Hepatocyte (in vitro differentiated cells): ENCODE measurements around the gene BIN2. TPM values are rescaled to one million over a fixed set of nuclear protein-coding genes. Genes with fewer than 3 reads are reported as not detected.
"Not testable (repeated sequence)": the region's sequence is repeated elsewhere in the genome, so short reads cannot be mapped to it uniquely, and the experiment has no call there.

Experiments
- DNase-seq: peaks from one replicate; pipeline ENCODE4 v3.0.0-alpha.2; 2016; ENCODE audit warnings: low spot score
- H2AFZ ChIP-seq: fragments of 200-600 bp; sonication (generic); 2 replicates; pipeline ENCODE4 v1.6.0; 2016; ENCODE audit warnings: antibody characterized with exemption, mild to moderate bottlenecking
- H3K27ac ChIP-seq: fragments of 200-600 bp; sonication (generic); 2 replicates; pipeline ENCODE4 v1.5.1; 2016; ENCODE audit warnings: mild to moderate bottlenecking
- H3K27me3 ChIP-seq: fragments of 200-600 bp; sonication (generic); 2 replicates; pipeline ENCODE4 v1.6.1; 2016
- H3K36me3 ChIP-seq: fragments of 200-600 bp; sonication (generic); replicated peaks from 2 replicates; pipeline ENCODE4 v1.5.1; 2016; ENCODE audit warnings: low read depth; ENCODE audit not compliant: insufficient read depth
- H3K4me1 ChIP-seq: fragments of 200-600 bp; sonication (generic); 2 replicates; pipeline ENCODE4 v1.5.1; 2016; ENCODE audit warnings: mild to moderate bottlenecking, moderate library complexity; ENCODE audit not compliant: insufficient read depth
- H3K4me2 ChIP-seq: fragments of 200-600 bp; sonication (generic); 2 replicates; pipeline ENCODE4 v1.6.0; 2016
- H3K4me3 ChIP-seq: fragments of 200-600 bp; sonication (generic); 2 replicates; pipeline ENCODE4 v1.5.1; 2016; ENCODE audit warnings: mild to moderate bottlenecking
- H3K79me2 ChIP-seq: fragments of 200-600 bp; sonication (generic); 2 replicates; pipeline ENCODE4 v1.6.0; 2017; ENCODE audit warnings: mild to moderate bottlenecking
- H3K9me2 ChIP-seq: fragments of 200-600 bp; sonication (generic); replicated peaks from 2 replicates; pipeline ENCODE4 v1.6.0; 2017; ENCODE audit warnings: mild to moderate bottlenecking; ENCODE audit not compliant: insufficient read depth
- H3K9me3 ChIP-seq: fragments of 200-600 bp; sonication (generic); 2 replicates; pipeline ENCODE4 v1.5.1; 2016; ENCODE audit warnings: low read depth, mild to moderate bottlenecking
- H4K20me1 ChIP-seq: fragments of 200-600 bp; sonication (generic); 2 replicates; pipeline ENCODE4 v1.6.0; 2016; ENCODE audit warnings: mild to moderate bottlenecking; ENCODE audit not compliant: insufficient read depth, poor library complexity, severe bottlenecking
- EZH2 ChIP-seq: fragments of 200-600 bp; sonication (generic); IDR thresholded peaks from 2 replicates; pipeline ENCODE4 v1.6.1; 2016; ENCODE audit warnings: antibody characterized with exemption, mild to moderate bottlenecking, borderline replicate concordance
- EZH2phosphoT487 ChIP-seq: fragments of 200-600 bp; sonication (generic); IDR thresholded peaks from one replicate; pipeline ENCODE4 v1.6.1; 2018; ENCODE audit warnings: antibody characterized with exemption, mild to moderate bottlenecking, low read depth, moderate library complexity; ENCODE audit not compliant: unreplicated experiment, severe bottlenecking
- WGBS: methylation state at CpG from one replicate; pipeline ENCODE4 v1.1.6; 2016; ENCODE audit warnings: low lambda C conversion rate; ENCODE audit errors: missing lambda C conversion rate; 5-methylcytosine and 5-hydroxymethylcytosine counted together
- polyA plus RNA-seq: library from polyadenylated mRNA; unstranded; fragments of >200 nt; fragmentation: Nextera tagmentation; extraction: Ambion mirVana; gene quantifications from 2 replicates; pipeline ENCODE4 v1.2.1, GENCODE V29; 2016
- total RNA-seq: library from RNA; depleted of rRNA; stranded (reverse); fragments of >200 nt; gene quantifications from 2 replicates; pipeline ENCODE4 v1.2.3, GENCODE V29; 2014
- TF ChIP-seq, protein P1 (sequence below): fragments of 200-600 bp; sonication (generic); IDR thresholded peaks from 2 replicates; pipeline ENCODE4 v1.5.1; 2016; ENCODE audit warnings: antibody characterized with exemption, mild to moderate bottlenecking; ENCODE audit not compliant: poor library complexity

The BIN2 gene
- total and polyA plus RNA-seq, 2 experiments from 2014 or later: 0.07 TPM; not detected in 1

DNA sequence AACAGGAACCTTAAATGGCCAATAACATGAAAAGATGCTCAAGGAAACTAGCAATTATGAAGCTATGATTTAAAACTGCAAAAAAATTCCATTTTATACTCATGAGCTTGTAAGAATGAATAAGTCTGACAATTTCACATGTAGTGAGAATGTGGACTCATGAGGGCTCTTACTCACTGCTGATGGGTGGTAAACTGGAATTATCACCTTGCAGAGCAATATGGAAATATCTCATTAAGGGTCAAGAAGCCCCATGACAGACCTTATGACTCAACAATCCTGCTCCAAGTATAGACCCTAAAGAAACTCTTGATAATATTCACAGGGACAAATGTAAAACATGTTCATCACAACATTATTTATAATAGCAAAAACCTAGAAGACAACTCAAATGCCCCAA, 30.3 kb downstream of the BIN2 start:
- Histone ChIP-seq H3K36me3 (no peaks in the 10 kb centered on the region), H3K4me1 (no peaks in the 10 kb centered on the region), H3K27ac (no peak overlapping the region), H4K20me1 (no peaks in the 10 kb centered on the region), H3K4me2 (no peak overlapping the region), H3K4me3 (no peak overlapping the region), H3K9me3 (no peaks in the 10 kb centered on the region), H3K27me3 (no peaks in the 10 kb centered on the region), H2AFZ (no peak overlapping the region), H3K9me2 (no peaks in the 10 kb centered on the region), H3K79me2 (no peaks in the 10 kb centered on the region)
- no peak for DNase-seq
- TF ChIP-seq EZH2: no peak

DNA sequence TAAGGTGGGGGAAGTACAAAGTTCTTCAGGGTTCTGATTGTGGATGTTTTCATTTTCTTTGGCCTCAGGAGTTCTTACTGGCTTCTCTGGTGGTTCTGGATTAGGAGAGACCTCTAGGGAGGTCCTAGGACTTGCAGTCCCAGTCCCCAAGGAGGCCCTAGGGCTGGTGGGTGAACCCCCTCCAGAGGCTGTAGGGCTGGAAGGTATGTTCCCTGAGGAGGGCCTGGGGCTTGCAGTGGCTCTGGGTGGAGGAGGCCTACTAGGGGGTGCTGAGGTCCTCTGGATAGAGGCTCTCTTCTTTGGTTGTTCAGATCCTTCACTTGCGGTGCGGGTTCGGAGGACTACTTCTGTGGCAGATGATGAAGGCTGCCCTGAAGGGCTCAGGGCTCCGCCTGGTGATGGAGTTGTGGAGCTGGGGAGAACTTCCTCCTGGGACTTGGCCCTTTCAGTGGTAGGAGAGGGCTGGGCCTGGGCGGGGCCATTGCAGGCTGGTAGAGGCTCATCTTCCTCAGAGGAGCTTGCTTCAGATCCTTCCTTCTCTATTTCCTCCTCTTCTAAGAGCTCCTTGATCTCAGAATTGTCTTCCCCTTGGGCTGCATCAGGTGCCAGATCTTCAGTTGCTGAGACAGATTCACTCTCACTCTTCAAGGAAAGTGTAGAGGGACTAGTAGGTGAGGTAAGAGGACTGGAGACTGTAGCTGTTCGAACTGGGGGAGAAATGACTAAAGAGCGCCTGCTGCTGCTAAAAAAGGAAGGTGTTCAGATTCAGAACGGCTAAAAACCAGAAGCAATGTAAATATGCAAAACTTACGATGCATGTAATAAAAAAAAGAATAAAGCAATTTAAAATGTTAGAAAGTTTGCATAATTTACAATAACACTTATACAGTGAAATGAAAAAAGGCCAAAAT, 32.1 kb downstream of the BIN2 start:
- H3K79me2 ChIP-seq, H3K4me2 ChIP-seq, H4K20me1 ChIP-seq, H3K9me2 ChIP-seq, H2AFZ ChIP-seq, DNase-seq, H3K36me3 ChIP-seq, H3K4me3 ChIP-seq, H3K27ac ChIP-seq, H3K27me3 ChIP-seq, H3K9me3 ChIP-seq, H3K4me1 ChIP-seq: not testable (repeated sequence)
- WGBS: 89% methylated on average over 9 of the region's 9 CpGs

- WGBS: 59% methylated on average over 1 of the region's 1 CpG
- Histone ChIP-seq H3K27me3 (no peaks in the 10 kb centered on the region), H3K4me3 (no peak overlapping the region), H3K4me2 (no peak overlapping the region), H3K79me2 (no peaks in the 10 kb centered on the region), H3K9me2 (no peaks in the 10 kb centered on the region), H3K36me3 (no peaks in the 10 kb centered on the region), H2AFZ (no peak overlapping the region), H3K27ac (no peak overlapping the region), H3K4me1 (no peaks in the 10 kb centered on the region), H3K9me3 (no peaks in the 10 kb centered on the region), H4K20me1 (no peaks in the 10 kb centered on the region)
- TF ChIP-seq, protein P1, sequence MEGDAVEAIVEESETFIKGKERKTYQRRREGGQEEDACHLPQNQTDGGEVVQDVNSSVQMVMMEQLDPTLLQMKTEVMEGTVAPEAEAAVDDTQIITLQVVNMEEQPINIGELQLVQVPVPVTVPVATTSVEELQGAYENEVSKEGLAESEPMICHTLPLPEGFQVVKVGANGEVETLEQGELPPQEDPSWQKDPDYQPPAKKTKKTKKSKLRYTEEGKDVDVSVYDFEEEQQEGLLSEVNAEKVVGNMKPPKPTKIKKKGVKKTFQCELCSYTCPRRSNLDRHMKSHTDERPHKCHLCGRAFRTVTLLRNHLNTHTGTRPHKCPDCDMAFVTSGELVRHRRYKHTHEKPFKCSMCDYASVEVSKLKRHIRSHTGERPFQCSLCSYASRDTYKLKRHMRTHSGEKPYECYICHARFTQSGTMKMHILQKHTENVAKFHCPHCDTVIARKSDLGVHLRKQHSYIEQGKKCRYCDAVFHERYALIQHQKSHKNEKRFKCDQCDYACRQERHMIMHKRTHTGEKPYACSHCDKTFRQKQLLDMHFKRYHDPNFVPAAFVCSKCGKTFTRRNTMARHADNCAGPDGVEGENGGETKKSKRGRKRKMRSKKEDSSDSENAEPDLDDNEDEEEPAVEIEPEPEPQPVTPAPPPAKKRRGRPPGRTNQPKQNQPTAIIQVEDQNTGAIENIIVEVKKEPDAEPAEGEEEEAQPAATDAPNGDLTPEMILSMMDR: no peak
- no peak for TF ChIP-seq EZH2phosphoT487
- no peak for DNase-seq
Observed at GRCh38 chr12:51285843-51286242, 38.1 kb downstream of the BIN2 start.

GRCh38 chr12:51281202-51281924, 42.6 kb downstream of the BIN2 start:
- H3K4me2 ChIP-seq: no peak overlapping the region
- H4K20me1 ChIP-seq: no peaks in the 10 kb centered on the region
- H2AFZ ChIP-seq: no peak overlapping the region
- no peak for DNase-seq
- H3K27ac ChIP-seq: no peak overlapping the region
- WGBS: 90% methylated on average over 4 of the region's 4 CpGs
- H3K36me3 ChIP-seq: no peaks in the 10 kb centered on the region
- TF ChIP-seq EZH2phosphoT487: no peak
- TF ChIP-seq, protein P1: no peak
- no peak for TF ChIP-seq EZH2
- H3K9me2 ChIP-seq: no peaks in the 10 kb centered on the region
- no peaks in the 10 kb centered on the region for H3K79me2 ChIP-seq
- H3K9me3 ChIP-seq: no peaks in the 10 kb centered on the region
- no peak overlapping the region for H3K4me3 ChIP-seq
- no peaks in the 10 kb centered on the region for H3K27me3 ChIP-seq
- no peaks in the 10 kb centered on the region for H3K4me1 ChIP-seq
